ENCODE data around the gene PRUNE2.

GRCh38 chr9:76876098-76876497 is 29.8 kb downstream of the PRUNE2 start:
- no peak for TF ChIP-seq EZH2 (IDR thresholded peaks at IDR 0.05; ENCODE audit: low read length)
- TF ChIP-seq, protein P1, sequence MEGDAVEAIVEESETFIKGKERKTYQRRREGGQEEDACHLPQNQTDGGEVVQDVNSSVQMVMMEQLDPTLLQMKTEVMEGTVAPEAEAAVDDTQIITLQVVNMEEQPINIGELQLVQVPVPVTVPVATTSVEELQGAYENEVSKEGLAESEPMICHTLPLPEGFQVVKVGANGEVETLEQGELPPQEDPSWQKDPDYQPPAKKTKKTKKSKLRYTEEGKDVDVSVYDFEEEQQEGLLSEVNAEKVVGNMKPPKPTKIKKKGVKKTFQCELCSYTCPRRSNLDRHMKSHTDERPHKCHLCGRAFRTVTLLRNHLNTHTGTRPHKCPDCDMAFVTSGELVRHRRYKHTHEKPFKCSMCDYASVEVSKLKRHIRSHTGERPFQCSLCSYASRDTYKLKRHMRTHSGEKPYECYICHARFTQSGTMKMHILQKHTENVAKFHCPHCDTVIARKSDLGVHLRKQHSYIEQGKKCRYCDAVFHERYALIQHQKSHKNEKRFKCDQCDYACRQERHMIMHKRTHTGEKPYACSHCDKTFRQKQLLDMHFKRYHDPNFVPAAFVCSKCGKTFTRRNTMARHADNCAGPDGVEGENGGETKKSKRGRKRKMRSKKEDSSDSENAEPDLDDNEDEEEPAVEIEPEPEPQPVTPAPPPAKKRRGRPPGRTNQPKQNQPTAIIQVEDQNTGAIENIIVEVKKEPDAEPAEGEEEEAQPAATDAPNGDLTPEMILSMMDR (optimal IDR thresholded peaks at IDR 0.05 in 1 of 3, IDR thresholded peaks at IDR 0.05 in 1 of 3, conservative IDR thresholded peaks at IDR 0.05 in 1 of 3; ENCODE audit: extremely low read depth in 1 of 3, insufficient read depth in 2 of 3, low read length in 3 of 3) = no peak

Data from keratinocyte (primary cell).